GM18870 (cell line): ENCODE measurements around the gene GPR15LG.
"Not testable (repeated sequence)": the region's sequence is repeated elsewhere in the genome, so short reads cannot be mapped to it uniquely, and the experiment has no call there.

ENCODE experiments used
- ATAC-seq: cut with Tn5 transposase; IDR thresholded peaks from one replicate; pipeline ENCODE4 v1.9.1; 2021; ENCODE audit warnings: moderate library complexity; ENCODE audit not compliant: unreplicated experiment

GPR15LG gene

DNA sequence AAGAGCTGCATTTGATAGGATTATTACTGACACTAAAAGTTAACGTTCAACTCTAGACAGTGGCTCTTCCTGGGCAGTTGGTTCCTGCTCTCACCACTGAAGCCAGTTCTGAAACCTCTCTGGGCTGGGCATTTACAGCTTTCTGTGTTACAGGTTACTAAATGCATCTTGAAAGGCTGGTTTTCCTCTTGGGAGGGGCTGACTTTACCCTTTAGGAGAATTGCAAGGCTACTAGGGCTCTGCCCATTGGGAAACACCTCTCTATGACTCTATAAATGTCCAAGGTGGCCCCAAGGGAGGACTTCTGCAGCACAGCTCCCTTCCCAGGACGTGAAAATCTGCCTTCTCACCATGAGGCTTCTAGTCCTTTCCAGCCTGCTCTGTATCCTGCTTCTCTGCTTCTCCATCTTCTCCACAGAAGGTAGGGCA is at the start of gene GPR15LG:
Gene GPR15LG, plus strand, starts transcription at position 301 of the 429 bp plus-strand sequence. Its CDS starts 51 bp downstream, at position 352.
- peak; percentile 42 for ATAC-seq

DNA sequence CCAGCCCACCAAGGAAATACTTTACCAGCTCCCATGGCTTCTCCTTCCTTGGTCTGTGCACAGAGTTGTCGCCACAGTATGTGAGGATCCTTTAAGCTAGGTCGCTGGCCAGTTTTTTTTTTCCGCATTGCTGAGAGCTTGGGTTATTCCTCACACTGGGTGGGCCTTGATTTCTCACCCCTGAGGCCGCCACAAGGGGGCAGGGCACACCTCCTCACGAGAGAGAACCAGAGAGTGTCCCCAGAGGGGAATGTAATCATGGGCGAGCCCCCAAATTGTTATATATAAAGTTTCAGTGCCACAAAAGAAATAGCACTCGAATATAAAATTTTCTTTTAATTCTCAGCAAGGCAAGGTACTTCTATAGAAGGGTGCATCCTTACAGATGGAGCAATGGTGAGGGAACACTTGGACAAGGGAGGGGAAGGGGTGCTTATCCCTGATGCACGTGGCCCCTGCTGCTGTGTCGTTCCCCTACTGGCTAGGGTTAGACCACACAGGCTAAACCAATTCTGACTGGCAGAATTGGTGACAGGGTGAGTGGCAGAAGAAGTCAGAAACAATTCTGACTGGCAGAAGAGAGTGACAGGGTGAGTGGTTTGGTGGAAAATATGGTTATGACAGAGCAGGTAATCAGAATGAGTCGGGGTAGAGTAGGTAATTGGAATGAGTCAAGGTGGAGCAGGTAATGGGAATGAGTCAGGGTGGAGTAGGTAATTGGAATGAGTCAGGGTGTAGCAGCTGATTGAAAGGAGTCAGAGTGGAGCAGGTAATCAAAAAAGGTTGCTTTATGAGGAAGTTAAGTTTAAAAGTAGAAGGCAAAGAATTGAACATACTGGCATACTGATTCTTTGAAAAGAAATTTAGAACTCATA is 47.5 kb upstream of the GPR15LG start:
- not testable (repeated sequence) for ATAC-seq

DNA sequence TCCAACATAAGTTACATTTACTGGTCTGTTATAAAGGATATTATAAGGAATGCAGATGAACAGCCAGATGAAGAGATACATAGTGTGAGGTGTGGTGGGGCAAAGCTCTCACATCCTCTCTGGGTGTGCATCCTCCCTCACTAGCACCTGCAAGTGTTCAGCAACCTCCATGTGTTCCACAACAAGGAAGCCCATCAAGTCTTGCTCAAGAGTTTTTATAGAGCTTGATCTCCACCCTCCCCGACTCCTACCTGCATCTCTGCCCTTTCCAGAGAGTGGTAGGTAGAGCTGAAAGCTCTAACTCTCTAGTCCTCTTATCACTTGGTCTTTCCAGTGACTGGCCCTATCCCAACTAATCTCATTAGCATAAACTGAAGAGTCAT is 46.8 kb upstream of the GPR15LG start:
- ATAC-seq: no peak

DNA sequence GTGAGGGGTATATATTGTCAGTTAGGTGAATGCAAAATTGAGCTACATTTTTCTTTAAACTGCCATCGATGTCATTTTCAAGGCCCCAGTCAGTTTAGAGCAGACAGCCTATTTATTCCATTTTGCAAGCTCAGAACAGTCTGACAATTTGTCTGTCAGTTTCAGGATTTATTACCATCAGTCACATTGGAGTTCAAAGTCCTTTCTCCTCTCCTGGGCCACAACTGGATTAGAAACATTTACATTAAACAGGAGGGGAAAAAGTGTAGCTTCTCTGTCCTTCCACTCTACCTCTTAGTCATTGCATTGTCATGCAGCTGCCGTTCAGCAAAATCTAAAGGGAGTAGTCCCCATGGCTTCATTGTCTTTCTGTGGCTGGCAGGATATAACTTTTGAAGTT is 37.8 kb upstream of the GPR15LG start:
- ATAC-seq: no peak

DNA sequence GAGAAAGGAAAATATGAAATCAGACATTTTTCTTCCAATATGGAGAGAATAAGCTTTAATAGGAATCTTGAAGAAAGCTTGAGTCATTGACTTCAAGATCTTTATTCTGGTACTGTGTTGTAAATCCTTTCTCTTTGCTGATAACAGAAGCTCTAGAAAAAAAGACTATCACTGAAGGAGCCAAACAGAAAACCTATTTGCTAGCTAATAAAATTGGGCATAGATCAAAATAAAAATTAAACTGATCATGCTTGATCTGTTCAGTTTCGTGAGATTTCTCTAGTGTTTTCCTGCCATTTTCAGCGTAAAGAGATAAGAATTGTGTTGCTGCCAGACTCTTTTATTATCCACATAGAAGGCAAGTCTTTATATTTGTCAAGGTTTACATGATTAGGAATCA is 35.8 kb upstream of the GPR15LG start:
- ATAC-seq: no peak

DNA sequence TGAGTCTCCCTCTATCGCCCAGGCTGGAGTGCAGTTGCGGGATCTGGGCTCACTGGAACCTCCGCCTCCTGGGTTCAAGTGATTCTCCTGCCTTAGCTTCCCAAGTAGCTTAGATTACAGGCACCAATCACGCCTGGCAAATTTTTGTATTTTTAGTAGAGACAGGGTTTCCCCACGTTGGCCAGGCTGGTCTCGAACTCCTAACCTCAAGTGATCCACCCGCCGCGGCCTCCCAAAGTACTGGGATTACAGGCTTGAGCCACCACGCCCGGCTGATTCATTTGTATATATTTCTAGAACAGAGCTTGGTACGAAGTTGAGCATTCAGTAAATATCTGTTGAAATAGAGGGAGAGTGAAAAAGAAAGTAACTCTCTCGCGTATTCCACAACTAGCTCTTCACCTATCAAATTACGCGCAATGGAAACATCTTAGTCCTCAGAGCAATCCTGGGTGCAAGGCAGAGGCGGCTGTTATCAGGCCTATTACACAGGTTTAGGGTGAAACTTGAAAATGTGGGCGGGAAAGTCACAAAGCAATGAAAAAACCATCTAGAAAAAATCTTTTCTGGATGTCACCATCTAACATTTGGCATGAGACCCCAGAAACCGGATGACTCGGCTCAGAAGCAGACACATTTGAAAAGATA is 35.0 kb upstream of the GPR15LG start:
- peak; percentile 0 for ATAC-seq

DNA sequence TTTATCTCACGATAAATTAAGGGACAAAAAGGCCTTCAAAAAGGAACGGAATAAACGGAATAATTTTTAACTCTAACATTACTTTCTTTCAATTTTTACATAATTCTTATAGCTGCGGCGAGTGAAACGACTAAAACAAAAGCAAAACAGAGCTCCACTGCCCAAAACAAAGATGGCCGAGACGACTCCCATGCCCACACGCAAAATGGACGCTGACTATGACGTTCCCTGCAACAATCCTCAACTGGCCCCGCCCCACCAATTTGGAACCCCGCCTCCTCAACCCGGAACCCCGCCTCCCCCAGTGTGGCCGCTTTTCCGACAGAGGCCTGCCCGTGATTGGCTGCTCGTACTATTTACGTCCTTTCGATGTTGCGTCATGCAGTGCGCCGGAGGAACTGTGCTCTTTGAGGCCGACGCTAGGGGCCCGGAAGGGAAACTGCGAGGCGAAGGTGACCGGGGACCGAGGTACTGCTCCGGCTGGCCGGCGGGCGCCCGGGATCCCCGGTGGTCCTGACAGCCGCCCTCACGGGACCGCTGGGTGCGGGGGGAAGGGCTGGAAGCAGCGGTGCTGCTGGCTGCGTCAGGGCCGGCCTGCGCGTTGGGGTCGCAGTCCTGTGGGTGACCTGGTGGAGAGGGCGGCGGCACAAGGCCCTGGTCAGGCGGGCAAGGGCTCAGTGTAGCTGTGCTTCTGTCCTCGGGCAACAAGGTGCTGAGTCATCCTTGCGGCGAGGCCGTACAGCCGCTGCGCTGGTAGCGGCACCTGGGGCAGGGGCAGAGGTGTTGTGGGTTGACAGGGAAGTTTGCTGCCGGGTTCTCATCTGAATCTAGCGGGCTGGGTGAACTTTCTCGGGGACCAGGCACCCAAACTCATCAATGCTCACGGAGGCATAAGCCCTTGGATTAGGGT is 34.2 kb upstream of the GPR15LG start, which contains the start of gene GHITM:
Gene GHITM, plus strand, starts transcription at position 384 of the 910 bp plus-strand sequence. CDS start 1,992 bp downstream, outside the sequence.
- peak; percentile 99 for ATAC-seq

DNA sequence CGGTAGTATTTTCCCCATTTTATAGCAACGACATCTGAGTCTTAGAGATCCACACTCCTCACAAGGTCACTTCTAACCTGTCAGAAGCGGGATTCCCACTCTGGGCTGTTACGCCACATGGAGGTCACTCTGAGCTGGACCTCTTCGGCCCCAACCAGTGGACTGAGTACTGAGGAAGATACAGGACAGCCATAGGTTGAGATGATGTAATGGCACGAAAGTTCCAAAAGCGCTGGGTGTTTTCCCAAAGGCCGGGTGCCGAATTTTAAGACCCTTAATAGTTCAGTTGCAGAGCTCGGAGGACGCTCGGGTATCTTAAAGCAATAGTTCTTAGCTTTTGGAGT is 33.6 kb upstream of the GPR15LG start:
- ATAC-seq: no peak

DNA sequence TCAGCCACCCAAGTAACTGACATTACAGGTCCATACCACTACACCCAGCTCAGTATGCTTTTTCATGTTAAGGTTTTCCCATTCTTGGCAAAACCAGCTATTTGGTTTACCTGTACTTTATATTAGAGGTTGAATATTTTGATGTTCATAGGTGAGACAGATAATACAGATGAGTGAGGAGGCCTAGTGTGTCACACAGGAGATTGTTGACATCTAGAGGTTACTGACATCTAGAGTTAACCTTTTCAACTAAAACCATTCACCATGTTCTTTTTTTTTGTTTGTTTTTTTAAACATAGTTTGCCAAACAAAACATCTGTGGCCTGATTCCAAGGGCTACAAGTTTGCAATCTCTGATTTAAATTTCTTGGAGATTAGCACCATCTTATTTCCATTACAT is 26.3 kb upstream of the GPR15LG start:
- no peak for ATAC-seq

DNA sequence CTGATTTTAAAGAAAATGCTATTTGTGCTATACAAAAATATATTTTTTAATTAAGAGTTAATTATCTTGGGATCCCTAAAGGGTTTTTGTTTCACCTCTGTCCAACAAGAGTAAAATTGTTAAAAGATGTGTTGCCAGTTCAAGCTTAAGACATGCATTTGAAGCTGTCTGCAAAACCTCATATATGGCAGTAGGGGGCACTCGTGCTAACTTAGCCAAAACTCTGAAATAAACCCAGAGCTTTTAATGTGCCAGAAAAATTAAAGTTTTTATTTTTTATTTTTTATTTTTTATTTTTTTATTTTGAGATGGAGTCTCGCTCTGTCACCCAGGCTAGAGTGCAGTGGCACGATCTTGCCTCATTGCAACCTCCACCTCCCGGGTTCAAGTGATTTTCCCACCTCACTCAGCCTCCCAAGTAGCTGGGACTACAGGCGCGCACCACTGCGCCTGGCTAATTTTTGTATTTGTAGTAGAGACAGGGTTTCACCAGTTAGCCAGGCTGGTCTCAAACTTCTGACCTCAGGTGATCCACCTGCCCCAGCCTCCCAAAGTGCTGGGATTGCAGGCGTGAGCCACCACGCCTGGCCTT is 25.5 kb upstream of the GPR15LG start:
- ATAC-seq: peak; percentile 52

DNA sequence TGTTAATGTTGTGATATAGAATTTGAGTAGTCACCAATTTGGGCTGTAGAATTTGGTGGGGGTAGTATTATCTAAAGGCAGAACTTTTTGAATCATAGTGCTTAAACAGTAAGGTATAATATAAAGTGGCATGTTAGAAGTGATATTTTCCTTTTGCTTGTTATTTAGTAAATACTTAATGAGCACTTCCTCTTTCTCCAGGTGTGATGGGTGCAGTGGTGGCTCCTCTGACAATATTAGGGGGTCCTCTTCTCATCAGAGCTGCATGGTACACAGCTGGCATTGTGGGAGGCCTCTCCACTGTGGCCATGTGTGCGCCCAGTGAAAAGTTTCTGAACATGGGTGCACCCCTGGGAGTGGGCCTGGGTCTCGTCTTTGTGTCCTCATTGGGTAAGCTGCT is 23.7 kb upstream of the GPR15LG start:
- no peak for ATAC-seq

DNA sequence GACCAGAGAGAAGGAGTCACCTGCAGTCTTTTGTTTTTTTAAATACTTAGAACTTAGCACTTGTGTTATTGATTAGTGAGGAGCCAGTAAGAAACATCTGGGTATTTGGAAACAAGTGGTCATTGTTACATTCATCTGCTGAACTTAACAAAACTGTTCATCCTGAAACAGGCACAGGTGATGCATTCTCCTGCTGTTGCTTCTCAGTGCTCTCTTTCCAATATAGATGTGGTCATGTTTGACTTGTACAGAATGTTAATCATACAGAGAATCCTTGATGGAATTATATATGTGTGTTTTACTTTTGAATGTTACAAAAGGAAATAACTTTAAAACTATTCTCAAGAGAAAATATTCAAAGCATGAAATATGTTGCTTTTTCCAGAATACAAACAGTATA is 20.8 kb upstream of the GPR15LG start:
- ATAC-seq: no peak

DNA sequence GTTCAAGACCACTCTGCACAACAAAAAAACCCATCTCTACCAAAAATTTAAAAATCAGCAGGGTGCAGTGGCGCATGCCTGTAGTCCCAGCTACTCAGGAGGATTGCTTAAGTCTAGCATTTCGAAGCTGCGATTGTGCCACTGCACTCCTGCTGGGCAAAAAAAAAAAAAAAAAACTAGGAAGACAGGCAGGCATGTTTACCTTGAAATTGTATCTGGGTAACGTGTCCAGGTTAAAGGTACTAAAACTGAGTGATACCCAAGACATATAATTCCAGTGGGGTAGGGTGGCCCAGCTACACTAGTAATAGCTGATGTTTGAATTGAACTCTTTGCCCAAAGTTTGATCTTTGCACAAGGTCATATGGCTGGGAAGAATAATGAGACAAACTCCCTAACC is 18.1 kb upstream of the GPR15LG start:
- no peak for ATAC-seq

DNA sequence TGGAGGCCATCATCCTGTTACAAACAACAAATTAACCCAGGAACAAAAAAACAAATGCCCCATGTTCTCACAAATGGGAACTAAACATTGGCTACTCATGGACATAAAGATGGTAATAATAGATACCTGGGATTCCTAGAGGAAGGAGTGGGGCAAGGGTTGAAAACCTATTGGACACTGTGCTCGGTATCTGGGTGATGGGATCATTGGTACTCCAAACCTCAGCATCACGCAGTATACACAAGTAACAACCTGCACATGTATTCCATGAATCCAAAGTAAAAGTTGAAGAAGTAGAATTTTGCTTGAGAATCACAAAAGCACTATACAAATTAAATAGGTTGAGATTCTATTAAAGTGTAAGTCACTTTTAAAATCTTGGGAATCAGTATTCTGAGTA is 17.6 kb upstream of the GPR15LG start:
- ATAC-seq: no peak

DNA sequence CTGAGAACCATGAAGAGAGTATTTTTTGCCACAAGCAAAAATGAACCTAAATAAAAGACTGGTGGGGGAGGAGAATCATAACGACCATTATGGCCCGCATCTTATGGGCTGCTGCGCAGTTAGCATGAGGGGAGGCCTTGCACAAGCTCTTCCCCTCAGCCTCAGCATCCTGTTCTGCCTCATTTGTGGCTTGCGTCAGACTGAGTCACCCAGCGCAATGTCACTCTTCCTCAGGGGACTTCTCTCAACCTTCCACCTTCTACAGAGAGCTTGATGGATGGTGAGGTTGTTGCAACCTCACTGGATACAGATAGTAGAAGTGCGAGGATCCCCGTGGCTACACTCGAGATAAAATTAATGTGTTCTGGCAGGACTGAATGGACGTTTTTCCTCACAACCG is 16.8 kb upstream of the GPR15LG start:
- ATAC-seq: no peak

DNA sequence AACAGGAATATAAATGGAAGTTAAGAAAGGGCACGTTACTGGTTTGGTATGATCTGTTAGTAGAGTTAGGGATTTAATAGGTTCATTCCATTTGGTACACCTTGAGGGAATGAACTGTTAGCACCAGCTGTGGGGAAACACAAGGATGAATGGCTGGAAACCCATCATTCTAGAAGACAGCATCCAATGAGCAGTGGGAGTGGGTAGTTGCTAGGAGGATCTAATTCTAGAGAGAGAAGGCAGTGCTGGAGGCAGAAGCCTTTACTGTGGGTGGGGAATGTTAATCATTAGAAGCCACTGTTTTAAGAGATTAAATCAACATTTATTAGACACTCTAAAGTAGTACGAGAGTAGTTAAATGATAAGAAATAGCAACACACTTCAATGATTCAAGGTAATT is 15.5 kb upstream of the GPR15LG start:
- no peak for ATAC-seq

DNA sequence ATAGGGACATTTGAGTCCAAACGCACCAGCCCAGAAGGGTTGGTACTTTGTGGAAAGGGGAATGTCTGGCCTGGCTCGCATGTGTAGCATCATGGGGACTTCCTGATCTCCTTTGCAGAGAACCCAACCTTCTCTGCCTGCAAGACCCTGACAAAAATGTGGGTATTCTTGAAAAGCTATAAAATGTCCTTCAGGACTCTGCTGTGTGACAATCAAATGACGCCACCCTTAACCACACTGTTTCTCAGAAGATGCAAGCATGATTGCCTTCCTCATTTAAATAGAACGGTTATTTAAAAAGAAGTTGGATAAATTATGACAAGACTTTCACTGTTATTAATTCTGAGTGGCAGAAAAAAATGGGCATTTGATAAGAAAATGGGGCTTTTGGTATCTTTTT is 15.1 kb upstream of the GPR15LG start:
- ATAC-seq: no peak

DNA sequence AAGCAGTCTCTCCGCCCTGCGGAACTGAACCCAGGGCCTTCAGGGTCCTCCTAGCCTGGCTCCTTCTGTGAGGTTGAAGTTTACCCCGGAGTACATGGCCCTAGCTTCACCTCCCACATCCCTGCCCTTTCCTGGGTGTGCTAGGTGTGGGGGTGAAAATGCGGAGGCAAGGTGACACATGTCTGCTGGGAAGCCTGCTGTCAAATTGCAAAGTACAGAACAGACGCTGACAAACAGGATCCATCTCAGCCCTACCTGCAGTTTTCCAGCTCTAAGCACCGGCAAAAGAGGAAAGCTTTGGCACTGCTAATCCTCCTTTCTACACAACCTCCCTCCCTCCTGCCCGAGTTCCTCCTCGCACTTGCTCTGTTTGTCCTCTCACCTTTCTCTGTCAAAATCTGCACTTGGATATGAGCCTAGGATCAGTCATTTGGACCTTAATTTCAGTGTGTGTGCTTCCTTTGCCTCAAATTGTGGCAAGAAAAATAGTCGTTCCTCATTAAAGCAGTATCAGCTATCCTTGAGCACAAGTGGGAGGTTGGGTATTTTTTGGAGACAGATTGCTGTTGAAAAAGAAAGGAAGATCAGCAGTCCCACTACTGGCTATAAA is 14.4 kb upstream of the GPR15LG start:
- no peak for ATAC-seq

DNA sequence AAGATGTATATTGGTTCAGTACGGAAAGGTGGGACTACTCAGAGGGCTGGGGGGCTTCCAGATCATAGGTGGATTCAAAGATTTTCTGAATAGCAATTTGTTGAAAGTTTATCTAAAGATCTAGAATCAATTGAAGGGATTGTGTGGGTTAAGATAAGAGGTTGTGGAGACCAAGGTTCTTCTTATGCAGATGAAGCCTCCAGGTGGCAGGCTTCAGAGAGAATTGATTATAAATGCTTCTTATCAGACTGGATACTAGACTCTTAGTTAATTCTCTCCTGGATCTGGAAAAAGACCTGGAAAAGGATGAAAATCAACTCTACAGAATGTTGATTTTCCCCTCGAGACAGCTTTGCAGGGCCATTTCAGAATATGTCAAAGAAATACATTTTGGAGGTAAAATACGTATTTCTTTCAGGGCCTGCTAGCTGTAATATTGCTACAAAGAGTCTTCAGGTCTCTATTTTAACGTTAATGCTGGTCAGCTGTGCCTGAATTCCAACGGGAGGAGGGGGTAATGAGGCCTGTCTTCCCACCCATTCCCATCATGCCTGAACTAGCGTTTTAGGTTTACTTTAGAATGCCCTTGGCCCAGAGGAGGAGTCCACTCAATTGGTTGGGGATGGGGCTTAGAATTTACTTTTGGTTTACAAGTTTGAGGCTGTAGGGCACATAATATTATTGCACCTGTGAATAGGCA is 12.8 kb upstream of the GPR15LG start:
- ATAC-seq: no peak

DNA sequence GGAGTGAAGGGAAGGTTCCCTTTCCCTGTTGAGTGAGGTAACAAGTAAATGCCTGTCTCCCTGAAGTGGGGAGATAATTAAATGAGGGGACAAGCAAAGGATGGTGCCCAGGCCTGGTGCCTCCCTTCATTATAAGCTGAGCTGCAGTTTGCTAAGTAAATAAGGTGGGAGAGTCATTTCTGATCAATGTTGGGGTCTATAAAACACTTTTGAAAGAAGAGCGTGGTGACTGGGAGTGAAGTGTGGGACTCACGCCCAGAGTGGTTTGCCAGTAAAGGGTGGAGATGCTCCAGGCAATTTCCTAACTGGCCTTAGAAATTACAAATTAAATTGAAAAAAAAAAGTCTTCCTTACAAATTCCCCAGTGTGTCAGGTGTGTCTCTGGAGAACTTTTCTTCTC is 9.6 kb upstream of the GPR15LG start:
- no peak for ATAC-seq
